ENCODE measurements around the gene AURKB. TPM values are rescaled to one million over a fixed set of nuclear protein-coding genes. Genes with fewer than 3 reads are reported as not detected.

AURKB gene
- total RNA-seq, 1 experiment from 2014 or later = 89.4 TPM

- no peak for TF ChIP-seq CTCF (IDR thresholded peaks at IDR 0.05; ENCODE audit: insufficient read depth in 1 of 2, low read depth in 1 of 2, low read length in 1 of 2, severe bottlenecking in 1 of 2, unreplicated experiment in 1 of 2)
- H3K36me3 ChIP-seq (ENCODE audit: control insufficient read depth, insufficient read depth, low read length) = no peaks in the 10 kb centered on the region
- BruUV-seq (replicated peaks) = no TSS peak
- ChIA-PET CTCF (no interaction called here), POLR2A (no interaction called here)
- no peaks in the 10 kb centered on the region for H3K4me1 ChIP-seq
- H3K36me3 Mint-ChIP-seq (ENCODE audit: insufficient read depth, unreplicated experiment) = no peaks in the 10 kb centered on the region
- no peaks in the 10 kb centered on the region for H3K27me3 Mint-ChIP-seq (ENCODE audit: insufficient read depth, unreplicated experiment)
- H3K4me1 Mint-ChIP-seq (ENCODE audit: low read depth, unreplicated experiment) = no peaks in the 10 kb centered on the region
- H3K9me3 Mint-ChIP-seq (ENCODE audit: unreplicated experiment) = no peaks in the 10 kb centered on the region
- no peaks in the 10 kb centered on the region for H3K27me3 ChIP-seq (replicated peaks; ENCODE audit: control insufficient read depth, insufficient read depth, low read length)
- H3K4me3 ChIP-seq (ENCODE audit: low read depth, low read length) = no peak overlapping the region
- intact Hi-C loops (cut with micrococcal nuclease; ENCODE audit: unreplicated experiment) = no loop called here
- no peak for DNase-seq
- no peak overlapping the region for H3K27ac Mint-ChIP-seq (ENCODE audit: unreplicated experiment)
- no peak overlapping the region for H3K4me3 Mint-ChIP-seq (ENCODE audit: unreplicated experiment)
- no peaks in the 10 kb centered on the region for H3K9me3 ChIP-seq
These were observed 27.5 kb upstream of the AURKB start for GRCh38 chr17:8237886-8238285.

- Mint-ChIP-seq H3K4me1 (ENCODE audit: low read depth, unreplicated experiment) (no peaks in the 10 kb centered on the region), H3K27ac (ENCODE audit: unreplicated experiment) (no peak overlapping the region), H3K36me3 (ENCODE audit: insufficient read depth, unreplicated experiment) (no peaks in the 10 kb centered on the region), H3K27me3 (ENCODE audit: insufficient read depth, unreplicated experiment) (no peaks in the 10 kb centered on the region), H3K4me3 (ENCODE audit: unreplicated experiment) (no peak overlapping the region), H3K9me3 (ENCODE audit: unreplicated experiment) (no peaks in the 10 kb centered on the region)
- Histone ChIP-seq H3K4me3 (ENCODE audit: low read depth, low read length) (no peak overlapping the region), H3K4me1 (no peaks in the 10 kb centered on the region), H3K9me3 (no peaks in the 10 kb centered on the region), H3K36me3 (ENCODE audit: control insufficient read depth, insufficient read depth, low read length) (no peaks in the 10 kb centered on the region), H3K27me3 (replicated peaks; ENCODE audit: control insufficient read depth, insufficient read depth, low read length) (no peaks in the 10 kb centered on the region)
- ChIA-PET CTCF (no interaction called here), POLR2A (interaction anchor here (0.7 kb wide), 1 partner anchor 14 kb away, joined by 6 read pairs; no protein-coding TSS in a partner anchor)
- BruUV-seq (replicated peaks) = no TSS peak
- DNase-seq = peak; percentile 28 to 51
- intact Hi-C loops (cut with micrococcal nuclease; ENCODE audit: unreplicated experiment) = no loop called here
- no peak for TF ChIP-seq CTCF (IDR thresholded peaks at IDR 0.05; ENCODE audit: insufficient read depth in 1 of 2, low read depth in 1 of 2, low read length in 1 of 2, severe bottlenecking in 1 of 2, unreplicated experiment in 1 of 2)
These were observed 26.8 kb upstream of the AURKB start for GRCh38 chr17:8237175-8237574.

- no peaks in the 10 kb centered on the region for H3K9me3 Mint-ChIP-seq (ENCODE audit: unreplicated experiment)
- Histone ChIP-seq H3K4me1 (no peaks in the 10 kb centered on the region), H3K4me3 (ENCODE audit: low read depth, low read length) (no peak overlapping the region), H3K27me3 (replicated peaks; ENCODE audit: control insufficient read depth, insufficient read depth, low read length) (no peaks in the 10 kb centered on the region), H3K36me3 (ENCODE audit: control insufficient read depth, insufficient read depth, low read length) (no peaks in the 10 kb centered on the region), H3K9me3 (no peaks in the 10 kb centered on the region)
- DNase-seq = no peak
- intact Hi-C loops (cut with micrococcal nuclease; ENCODE audit: unreplicated experiment) = no loop called here
- H3K36me3 Mint-ChIP-seq (ENCODE audit: insufficient read depth, unreplicated experiment) = no peaks in the 10 kb centered on the region
- CTCF ChIA-PET = no interaction called here
- no peaks in the 10 kb centered on the region for H3K27me3 Mint-ChIP-seq (ENCODE audit: insufficient read depth, unreplicated experiment)
- H3K4me1 Mint-ChIP-seq (ENCODE audit: low read depth, unreplicated experiment) = no peaks in the 10 kb centered on the region
- POLR2A ChIA-PET = no interaction called here
- BruUV-seq (replicated peaks) = no TSS peak
- no peak overlapping the region for H3K27ac Mint-ChIP-seq (ENCODE audit: unreplicated experiment)
- H3K4me3 Mint-ChIP-seq (ENCODE audit: unreplicated experiment) = no peak overlapping the region
- no peak for TF ChIP-seq CTCF (IDR thresholded peaks at IDR 0.05; ENCODE audit: insufficient read depth in 1 of 2, low read depth in 1 of 2, low read length in 1 of 2, severe bottlenecking in 1 of 2, unreplicated experiment in 1 of 2)
These were observed 25.3 kb upstream of the AURKB start for GRCh38 chr17:8235676-8236075.
